ENCODE data around the gene STAT3. TPM values are rescaled to one million over a fixed set of nuclear protein-coding genes. Genes with fewer than 3 reads are reported as not detected.

STAT3 gene
- total and polyA plus RNA-seq, 9 of the 15 experiments (the other 6 are each of a cell fraction or from before 2014, with no cell fraction given): 90.0 to 179 (median 114) TPM

DNA sequence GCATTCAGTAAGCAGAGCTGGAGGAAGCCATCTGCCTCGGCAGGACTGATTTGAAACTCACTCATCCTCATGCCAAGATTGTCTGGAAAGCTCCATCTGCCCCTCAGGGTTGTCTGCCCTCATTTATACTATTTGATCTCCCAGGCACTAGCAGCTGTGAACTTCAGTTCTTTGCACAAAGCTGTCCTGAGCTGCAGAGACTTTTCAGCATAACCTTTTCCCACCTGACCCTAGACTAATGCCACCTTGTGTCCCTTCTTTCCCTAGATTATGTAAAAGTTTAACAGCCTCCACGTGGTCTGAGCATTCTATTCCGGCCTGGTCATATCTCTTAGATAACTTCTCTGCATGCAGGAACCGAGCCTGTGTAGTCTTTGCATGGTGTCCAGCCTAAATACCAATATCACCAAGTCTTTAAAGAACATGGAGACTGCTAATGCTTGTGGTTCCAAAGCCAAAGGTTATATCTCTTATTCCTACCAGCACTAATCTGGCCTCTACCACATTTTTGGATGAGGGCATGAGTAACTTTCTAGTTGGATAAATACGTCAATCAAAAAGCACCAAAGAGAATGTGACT lies 70.9 kb downstream of the STAT3 start (continued):
- TF ChIP-seq, protein P1, sequence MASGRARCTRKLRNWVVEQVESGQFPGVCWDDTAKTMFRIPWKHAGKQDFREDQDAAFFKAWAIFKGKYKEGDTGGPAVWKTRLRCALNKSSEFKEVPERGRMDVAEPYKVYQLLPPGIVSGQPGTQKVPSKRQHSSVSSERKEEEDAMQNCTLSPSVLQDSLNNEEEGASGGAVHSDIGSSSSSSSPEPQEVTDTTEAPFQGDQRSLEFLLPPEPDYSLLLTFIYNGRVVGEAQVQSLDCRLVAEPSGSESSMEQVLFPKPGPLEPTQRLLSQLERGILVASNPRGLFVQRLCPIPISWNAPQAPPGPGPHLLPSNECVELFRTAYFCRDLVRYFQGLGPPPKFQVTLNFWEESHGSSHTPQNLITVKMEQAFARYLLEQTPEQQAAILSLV (tag; IDR thresholded peaks at IDR 0.05): no peak
- TF ChIP-seq ELF2 (CRISPR knock-in tag; IDR thresholded peaks at IDR 0.05) (no peak), ARNT (IDR thresholded peaks at IDR 0.05) (no peak), SMARCB1 (IDR thresholded peaks at IDR 0.05; ENCODE audit: insufficient read length, low read depth) (no peak), RBM22 (IDR thresholded peaks at IDR 0.05; ENCODE audit: low read depth, low read length, poor library complexity, severe bottlenecking) (peak; percentile 9), RFX5 (IDR thresholded peaks at IDR 0.05; ENCODE audit: low read depth, low read length) (no peak), KLF16 (IDR thresholded peaks at IDR 0.05) (no peak), ZNF764 (CRISPR knock-in tag; IDR thresholded peaks at IDR 0.05; ENCODE audit: low read depth) (no peak), C11orf30 (IDR thresholded peaks at IDR 0.05; ENCODE audit: low read depth) (no peak), LARP7 (IDR thresholded peaks at IDR 0.05) (no peak), TAF7 (tag; IDR thresholded peaks at IDR 0.05) (no peak), SOX6 (IDR thresholded peaks at IDR 0.05) (no peak; the same call in 1 of the 2 replicates), TCF3 (CRISPR knock-in tag; IDR thresholded peaks at IDR 0.05) (peak; percentile 28), ZBTB8A (IDR thresholded peaks at IDR 0.05; ENCODE audit: partially characterized antibody) (no peak), TSC22D4 (tag; IDR thresholded peaks at IDR 0.05) (no peak), EP300 (IDR thresholded peaks at IDR 0.05; ENCODE audit: low read length) (no peak), MXI1 (IDR thresholded peaks at IDR 0.05; ENCODE audit: low read depth, low read length) (no peak), NR3C1 (CRISPR knock-in tag; IDR thresholded peaks at IDR 0.05) (no peak)
- TF ChIP-seq, protein P2, sequence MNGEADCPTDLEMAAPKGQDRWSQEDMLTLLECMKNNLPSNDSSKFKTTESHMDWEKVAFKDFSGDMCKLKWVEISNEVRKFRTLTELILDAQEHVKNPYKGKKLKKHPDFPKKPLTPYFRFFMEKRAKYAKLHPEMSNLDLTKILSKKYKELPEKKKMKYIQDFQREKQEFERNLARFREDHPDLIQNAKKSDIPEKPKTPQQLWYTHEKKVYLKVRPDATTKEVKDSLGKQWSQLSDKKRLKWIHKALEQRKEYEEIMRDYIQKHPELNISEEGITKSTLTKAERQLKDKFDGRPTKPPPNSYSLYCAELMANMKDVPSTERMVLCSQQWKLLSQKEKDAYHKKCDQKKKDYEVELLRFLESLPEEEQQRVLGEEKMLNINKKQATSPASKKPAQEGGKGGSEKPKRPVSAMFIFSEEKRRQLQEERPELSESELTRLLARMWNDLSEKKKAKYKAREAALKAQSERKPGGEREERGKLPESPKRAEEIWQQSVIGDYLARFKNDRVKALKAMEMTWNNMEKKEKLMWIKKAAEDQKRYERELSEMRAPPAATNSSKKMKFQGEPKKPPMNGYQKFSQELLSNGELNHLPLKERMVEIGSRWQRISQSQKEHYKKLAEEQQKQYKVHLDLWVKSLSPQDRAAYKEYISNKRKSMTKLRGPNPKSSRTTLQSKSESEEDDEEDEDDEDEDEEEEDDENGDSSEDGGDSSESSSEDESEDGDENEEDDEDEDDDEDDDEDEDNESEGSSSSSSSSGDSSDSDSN (IDR thresholded peaks at IDR 0.05; ENCODE audit: borderline replicate concordance in 1 of 2, low read depth in 2 of 2, low read length in 2 of 2): no peak
- TF ChIP-seq, protein P3, sequence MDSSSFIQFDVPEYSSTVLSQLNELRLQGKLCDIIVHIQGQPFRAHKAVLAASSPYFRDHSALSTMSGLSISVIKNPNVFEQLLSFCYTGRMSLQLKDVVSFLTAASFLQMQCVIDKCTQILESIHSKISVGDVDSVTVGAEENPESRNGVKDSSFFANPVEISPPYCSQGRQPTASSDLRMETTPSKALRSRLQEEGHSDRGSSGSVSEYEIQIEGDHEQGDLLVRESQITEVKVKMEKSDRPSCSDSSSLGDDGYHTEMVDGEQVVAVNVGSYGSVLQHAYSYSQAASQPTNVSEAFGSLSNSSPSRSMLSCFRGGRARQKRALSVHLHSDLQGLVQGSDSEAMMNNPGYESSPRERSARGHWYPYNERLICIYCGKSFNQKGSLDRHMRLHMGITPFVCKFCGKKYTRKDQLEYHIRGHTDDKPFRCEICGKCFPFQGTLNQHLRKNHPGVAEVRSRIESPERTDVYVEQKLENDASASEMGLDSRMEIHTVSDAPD (CRISPR knock-in tag; IDR thresholded peaks at IDR 0.05): no peak
- TF ChIP-seq, protein P4, sequence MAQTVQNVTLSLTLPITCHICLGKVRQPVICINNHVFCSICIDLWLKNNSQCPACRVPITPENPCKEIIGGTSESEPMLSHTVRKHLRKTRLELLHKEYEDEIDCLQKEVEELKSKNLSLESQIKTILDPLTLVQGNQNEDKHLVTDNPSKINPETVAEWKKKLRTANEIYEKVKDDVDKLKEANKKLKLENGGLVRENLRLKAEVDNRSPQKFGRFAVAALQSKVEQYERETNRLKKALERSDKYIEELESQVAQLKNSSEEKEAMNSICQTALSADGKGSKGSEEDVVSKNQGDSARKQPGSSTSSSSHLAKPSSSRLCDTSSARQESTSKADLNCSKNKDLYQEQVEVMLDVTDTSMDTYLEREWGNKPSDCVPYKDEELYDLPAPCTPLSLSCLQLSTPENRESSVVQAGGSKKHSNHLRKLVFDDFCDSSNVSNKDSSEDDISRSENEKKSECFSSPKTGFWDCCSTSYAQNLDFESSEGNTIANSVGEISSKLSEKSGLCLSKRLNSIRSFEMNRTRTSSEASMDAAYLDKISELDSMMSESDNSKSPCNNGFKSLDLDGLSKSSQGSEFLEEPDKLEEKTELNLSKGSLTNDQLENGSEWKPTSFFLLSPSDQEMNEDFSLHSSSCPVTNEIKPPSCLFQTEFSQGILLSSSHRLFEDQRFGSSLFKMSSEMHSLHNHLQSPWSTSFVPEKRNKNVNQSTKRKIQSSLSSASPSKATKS (CRISPR knock-in tag; IDR thresholded peaks at IDR 0.05): peak; percentile 12; the same call in 1 of the 2 replicates
- TF ChIP-seq, protein P5, sequence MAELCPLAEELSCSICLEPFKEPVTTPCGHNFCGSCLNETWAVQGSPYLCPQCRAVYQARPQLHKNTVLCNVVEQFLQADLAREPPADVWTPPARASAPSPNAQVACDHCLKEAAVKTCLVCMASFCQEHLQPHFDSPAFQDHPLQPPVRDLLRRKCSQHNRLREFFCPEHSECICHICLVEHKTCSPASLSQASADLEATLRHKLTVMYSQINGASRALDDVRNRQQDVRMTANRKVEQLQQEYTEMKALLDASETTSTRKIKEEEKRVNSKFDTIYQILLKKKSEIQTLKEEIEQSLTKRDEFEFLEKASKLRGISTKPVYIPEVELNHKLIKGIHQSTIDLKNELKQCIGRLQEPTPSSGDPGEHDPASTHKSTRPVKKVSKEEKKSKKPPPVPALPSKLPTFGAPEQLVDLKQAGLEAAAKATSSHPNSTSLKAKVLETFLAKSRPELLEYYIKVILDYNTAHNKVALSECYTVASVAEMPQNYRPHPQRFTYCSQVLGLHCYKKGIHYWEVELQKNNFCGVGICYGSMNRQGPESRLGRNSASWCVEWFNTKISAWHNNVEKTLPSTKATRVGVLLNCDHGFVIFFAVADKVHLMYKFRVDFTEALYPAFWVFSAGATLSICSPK (IDR thresholded peaks at IDR 0.05; ENCODE audit: borderline replicate concordance): no peak
